D721Med (cell line): Measurements from ENCODE around the gene POLR2L.

Source experiments
- DNase-seq: peaks from one replicate; pipeline ENCODE4 v3.0.0; 2011; ENCODE audit warnings: low spot score; ENCODE audit not compliant: insufficient read length
- FAIRE-seq: peaks from 2 replicates; lab custom pipeline; 2011; peaks lifted over from hg19 to GRCh38; lab: Jason Lieb, UNC
- TF ChIP-seq, protein P1 (sequence below): IDR thresholded peaks from 2 replicates; pipeline ENCODE4 v1.5.1; 2012; ENCODE audit warnings: mild to moderate bottlenecking, control low read depth; ENCODE audit not compliant: insufficient read depth; ENCODE audit errors: missing control alignments

Gene POLR2L

DNA sequence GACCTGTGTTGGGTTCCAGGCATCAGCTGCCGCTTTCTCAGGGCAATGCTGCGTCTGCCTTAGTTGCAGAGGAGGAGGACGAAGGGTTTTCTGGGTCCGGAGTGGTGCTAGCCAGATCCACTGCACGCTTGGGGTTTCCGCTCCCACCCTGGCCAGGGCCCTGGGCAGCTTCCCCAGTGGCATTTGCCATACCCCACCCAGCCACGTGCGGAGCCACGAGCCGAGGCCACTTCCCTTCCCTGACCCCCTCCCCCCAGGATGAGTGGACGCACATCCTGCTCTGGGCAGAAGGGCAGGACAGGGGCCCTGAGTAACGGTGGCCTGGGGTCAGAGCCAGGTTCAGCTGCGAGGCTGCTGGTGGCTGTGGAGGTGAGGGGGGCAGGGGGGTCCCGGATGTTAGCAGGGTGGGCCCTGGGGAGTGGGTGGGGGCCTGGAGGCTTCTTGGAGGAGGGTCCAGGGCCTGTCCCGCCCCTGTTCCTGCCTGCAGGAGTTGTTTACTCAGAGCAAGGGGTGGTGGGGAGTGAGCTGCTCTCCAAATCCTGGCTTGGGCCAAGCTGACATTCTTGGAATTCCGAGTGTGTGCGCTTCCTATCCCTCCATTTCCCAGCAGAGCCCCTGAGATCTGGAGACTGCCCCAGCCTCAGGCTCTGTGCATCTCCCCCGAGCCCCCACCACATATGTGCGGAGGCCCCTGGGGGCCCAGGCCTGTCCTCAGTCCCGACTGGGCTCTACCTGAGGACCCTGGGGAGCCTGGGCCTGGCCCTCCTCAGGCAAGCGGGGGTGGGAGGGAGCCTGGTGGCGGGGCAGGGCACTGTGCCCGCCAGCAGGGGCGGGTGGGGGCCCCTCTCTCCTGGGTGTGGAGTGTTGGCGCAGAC, 1.7 kb upstream of the POLR2L start:
- TF ChIP-seq, protein P1, sequence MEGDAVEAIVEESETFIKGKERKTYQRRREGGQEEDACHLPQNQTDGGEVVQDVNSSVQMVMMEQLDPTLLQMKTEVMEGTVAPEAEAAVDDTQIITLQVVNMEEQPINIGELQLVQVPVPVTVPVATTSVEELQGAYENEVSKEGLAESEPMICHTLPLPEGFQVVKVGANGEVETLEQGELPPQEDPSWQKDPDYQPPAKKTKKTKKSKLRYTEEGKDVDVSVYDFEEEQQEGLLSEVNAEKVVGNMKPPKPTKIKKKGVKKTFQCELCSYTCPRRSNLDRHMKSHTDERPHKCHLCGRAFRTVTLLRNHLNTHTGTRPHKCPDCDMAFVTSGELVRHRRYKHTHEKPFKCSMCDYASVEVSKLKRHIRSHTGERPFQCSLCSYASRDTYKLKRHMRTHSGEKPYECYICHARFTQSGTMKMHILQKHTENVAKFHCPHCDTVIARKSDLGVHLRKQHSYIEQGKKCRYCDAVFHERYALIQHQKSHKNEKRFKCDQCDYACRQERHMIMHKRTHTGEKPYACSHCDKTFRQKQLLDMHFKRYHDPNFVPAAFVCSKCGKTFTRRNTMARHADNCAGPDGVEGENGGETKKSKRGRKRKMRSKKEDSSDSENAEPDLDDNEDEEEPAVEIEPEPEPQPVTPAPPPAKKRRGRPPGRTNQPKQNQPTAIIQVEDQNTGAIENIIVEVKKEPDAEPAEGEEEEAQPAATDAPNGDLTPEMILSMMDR, result no peak
- DNase-seq (no peak), FAIRE-seq (no peak)

DNA sequence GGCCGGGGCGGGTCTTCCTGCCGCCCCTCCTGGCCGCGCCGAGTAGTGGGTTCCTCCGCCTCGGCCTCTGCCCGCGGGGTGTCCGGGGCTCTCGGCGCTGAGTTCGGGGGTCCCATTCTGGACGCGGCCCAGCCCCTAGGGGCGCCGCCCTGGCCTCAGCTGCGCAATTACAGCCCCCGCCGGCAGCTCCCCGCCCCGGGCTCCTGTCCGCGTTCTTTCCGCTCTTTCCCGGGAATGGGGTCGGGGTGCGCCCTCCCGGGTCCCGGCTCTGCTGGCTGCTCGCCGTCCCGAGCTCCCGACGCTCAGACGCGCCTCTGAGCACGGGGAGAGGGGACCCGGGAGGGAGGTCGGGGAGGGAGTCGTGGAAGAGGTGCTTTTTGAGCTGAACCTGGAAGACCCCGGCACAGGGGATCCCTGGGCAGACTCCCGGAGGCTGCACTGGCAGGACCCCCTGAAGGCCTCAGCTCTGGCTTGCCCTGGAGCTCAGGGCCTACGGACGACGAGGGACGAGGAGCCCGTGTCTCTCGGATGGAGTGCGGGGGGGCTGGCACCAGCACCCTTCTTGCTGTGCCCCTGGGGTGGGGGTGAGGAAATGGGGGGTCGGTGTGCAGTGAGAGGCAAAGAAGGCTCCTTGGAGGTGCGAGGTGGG, 881 bp upstream of the POLR2L start:
- DNase-seq (no peak), FAIRE-seq (no peak)
- TF ChIP-seq, protein P1, result no peak

DNA sequence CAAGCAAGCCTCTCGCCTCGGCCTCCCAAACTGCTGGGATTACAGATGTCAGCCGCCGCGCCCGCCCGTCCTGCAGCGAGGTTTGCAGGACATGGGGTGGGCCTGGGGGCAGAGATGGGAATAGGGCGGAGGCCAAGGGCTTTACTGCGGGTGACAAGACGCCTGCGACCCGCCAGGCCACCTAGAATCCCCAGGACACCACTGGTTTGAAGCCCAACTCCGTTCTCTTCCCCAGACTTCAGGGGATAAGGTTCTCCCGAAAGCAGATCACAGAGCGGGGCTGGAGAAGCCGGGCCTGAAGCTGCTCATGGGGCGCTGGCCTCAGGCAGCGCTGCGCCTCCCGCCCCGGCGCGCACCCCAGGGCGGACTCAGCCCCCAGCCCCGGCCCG, 354 bp downstream of the POLR2L start:
- TF ChIP-seq, protein P1, result no peak
- DNase-seq (no peak), FAIRE-seq (no peak)

DNA sequence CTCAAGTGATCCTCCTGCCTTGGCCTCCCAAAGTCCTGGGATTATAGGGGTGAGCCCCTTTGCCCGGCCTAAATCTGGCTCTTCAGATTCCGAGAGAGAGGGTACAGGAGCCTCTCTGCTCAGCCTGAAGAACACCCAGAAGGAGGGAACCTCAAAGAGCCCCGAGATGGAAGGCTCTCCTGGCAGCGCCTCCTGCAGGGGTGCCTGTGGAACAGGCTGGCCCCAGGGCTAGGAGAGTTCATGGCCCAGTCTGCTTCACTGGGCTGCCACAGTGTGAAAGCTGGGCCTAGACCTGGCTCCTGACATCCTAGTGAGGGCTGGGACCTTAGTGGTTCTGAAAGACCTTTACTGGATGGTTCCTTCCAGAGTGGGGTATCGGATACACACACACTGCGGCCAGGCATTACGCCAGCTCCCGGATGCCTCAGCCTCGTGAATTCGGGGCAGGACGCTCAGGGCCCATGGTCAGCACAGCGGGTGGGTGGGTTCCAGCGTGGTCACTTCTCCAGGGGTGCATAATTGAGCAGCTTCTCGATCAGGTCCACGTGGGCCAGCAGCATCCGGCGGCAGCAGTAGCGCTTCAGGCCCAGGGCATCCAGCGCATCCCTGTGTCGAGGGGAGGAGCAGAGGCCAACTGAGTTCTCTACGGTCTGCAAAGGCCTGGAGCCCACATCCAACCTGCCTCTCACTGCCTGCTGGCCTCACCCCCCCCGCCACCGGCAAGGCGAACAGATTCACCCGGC, 2.3 kb downstream of the POLR2L start:
- TF ChIP-seq, protein P1, result peak; percentile 19
- no peak for DNase-seq
- FAIRE-seq, result no peak

DNA sequence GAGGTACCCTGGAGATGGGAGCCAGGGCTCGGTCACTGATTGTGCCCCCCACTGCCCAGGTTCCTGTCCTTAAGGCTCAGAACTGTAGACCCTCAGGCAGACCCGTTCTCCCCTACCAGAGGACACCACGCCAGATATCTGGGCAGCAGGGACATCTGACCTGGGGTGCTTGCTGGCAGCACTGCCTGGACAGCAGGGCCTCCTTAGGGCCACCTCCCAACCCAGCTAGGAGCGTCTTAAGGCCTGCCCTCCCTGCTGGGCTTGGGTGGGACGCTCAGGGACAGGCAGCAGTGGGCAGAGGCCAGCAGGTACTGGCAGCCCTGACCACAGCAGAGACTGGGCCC, 3.1 kb downstream of the POLR2L start:
- FAIRE-seq, result no peak

DNA sequence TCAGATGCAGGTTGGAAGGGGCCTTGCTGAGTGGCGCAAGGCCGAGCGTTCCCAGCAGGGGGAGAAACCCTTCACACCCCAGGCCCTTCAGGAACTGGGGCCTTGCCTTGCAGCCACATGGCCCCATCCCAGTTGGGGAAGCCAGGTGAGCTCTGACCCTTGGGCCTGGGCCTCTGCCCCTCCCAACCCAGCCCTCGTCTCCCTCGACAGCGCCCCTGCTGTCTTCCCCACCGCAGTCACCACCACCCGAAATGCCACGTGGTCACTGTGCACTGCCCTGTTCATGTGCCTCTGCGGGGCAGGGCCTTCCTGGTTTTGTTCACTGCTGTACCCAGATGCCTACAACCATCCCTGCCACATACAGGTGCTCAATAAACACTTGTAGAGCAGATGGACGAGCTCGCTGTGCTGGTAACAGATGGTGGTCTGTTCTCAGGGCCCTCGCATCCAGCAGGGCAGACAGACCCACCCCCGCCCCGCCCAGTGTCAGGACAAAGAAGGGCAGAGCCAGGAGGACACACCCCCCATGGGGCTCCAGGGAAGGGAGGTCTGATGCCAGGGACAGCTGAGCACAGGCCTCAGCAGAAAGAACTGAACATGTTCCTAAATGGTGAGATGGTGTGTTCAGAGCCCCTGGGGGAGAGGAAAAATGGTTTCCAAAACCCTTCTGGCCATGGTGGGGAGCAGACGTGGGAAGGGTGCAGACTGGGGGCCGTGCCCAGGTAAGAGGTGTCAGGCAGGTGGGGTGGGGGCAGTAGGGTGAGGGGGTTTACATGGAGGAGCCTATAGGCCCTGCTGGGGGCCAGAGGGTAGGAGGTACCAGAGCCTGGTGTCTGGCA, 3.7 kb downstream of the POLR2L start:
- TF ChIP-seq, protein P1, result peak; percentile 6
- DNase-seq, result no peak
- no peak for FAIRE-seq

More for the DNA sequence above, 3.1 kb downstream of the POLR2L start:
- TF ChIP-seq, protein P1, result no peak
- no peak for DNase-seq
